Liver (tissue), 3 donors: Measurements from ENCODE around the gene CDKL1.

Source experiments
- CTCF ChIP-seq: fragments of 150-350 bp; IDR thresholded peaks from 2 replicates; pipeline ENCODE4 v1.5.1; 2017; ENCODE audit warnings: improper control_type of control experiment, low read depth, low read length; ENCODE audit not compliant: missing input control
- EGR1 ChIP-seq, 2 donors: IDR thresholded peaks; 2 replicates each; pipeline ENCODE4 v1.6.1; 2016 to 2018; ENCODE audit warnings: antibody characterized with exemption in 2 of 2, low read depth in 2 of 2
- MAX ChIP-seq: IDR thresholded peaks from 2 replicates; pipeline ENCODE4 v1.6.1; 2016; ENCODE audit warnings: antibody characterized with exemption
- REST ChIP-seq: IDR thresholded peaks from 2 replicates; pipeline ENCODE4 v1.6.1; 2016; ENCODE audit warnings: antibody characterized with exemption, mild to moderate bottlenecking
- donor health status: healthy.
- donor health status: healthy.

- no peak for TF ChIP-seq CTCF
- no peak for TF ChIP-seq MAX
- no peak for TF ChIP-seq REST
- TF ChIP-seq EGR1 (IDR thresholded peaks at IDR 0.05; ENCODE audit: low read depth in 2 of 2), result no peak
Observed at GRCh38 chr14:50285861-50286260, 110.8 kb downstream of the CDKL1 start.
